CD4-positive, alpha-beta memory T cell (primary cell): ENCODE measurements around the gene TCERG1L. TPM values are rescaled to one million over a fixed set of nuclear protein-coding genes. Genes with fewer than 3 reads are reported as not detected.

ENCODE experiments used
- CTCF ChIA-PET: fragments of 350-600 bp; sonication (Branson Sonifier 250); formaldehyde crosslinking; loops from one replicate; lab custom pipeline; 2021; ENCODE audit warnings: inconsistent platforms; ENCODE audit not compliant: partially characterized antibody; lab: Charles Lee
- POLR2A ChIA-PET: fragments of 350-600 bp; sonication (Branson Sonifier 250); formaldehyde crosslinking; loops from one replicate; lab custom pipeline; 2021; ENCODE audit not compliant: partially characterized antibody; lab: Charles Lee
- DNase-seq, 5 donors: peaks; one replicate each; pipeline versions ENCODE4 v3.0.0 to v3.0.0-alpha.2; 2020 to 2022; ENCODE audit warnings: mixed read lengths in 1 of 5
- H3K27ac ChIP-seq: one replicate; pipeline ENCODE4 v1.7.0; 2013; ENCODE audit warnings: low read depth, low read length
- H3K27me3 ChIP-seq: 2 replicates; pipeline ENCODE4 v1.7.0; 2013; ENCODE audit warnings: mild to moderate bottlenecking, low read length, moderate library complexity; ENCODE audit not compliant: insufficient read depth
- H3K36me3 ChIP-seq: 2 replicates; pipeline ENCODE4 v1.7.0; 2013; ENCODE audit warnings: mild to moderate bottlenecking, low read length, moderate library complexity; ENCODE audit not compliant: insufficient read depth
- H3K4me1 ChIP-seq: 2 replicates; pipeline ENCODE4 v1.7.0; 2013; ENCODE audit warnings: mild to moderate bottlenecking, low read length, moderate library complexity; ENCODE audit not compliant: insufficient read depth
- H3K4me3 ChIP-seq, 2 donors: one replicate each; pipeline ENCODE4 v1.7.0; 2013; ENCODE audit warnings: low read length in 2 of 2, mild to moderate bottlenecking in 1 of 2
- H3K9me3 ChIP-seq, 2 donors: one replicate each; pipeline ENCODE4 v1.7.0; 2013; ENCODE audit warnings: low read length in 2 of 2, control low read depth in 1 of 2; ENCODE audit not compliant: control insufficient read depth in 1 of 2
- H3K27ac Mint-ChIP-seq, 7 donors: one replicate each; pipeline ENCODE4 v1.8.0; 2020 to 2021; ENCODE audit warnings: mixed read lengths in 7 of 7, mild to moderate bottlenecking in 6 of 7, inconsistent platforms in 3 of 7, moderate library complexity in 3 of 7
- H3K27me3 Mint-ChIP-seq, 2 donors: one replicate each; pipeline ENCODE4 v1.8.0; 2020 to 2021; ENCODE audit warnings: mixed read lengths in 2 of 2
- H3K36me3 Mint-ChIP-seq, 2 donors: one replicate each; pipeline ENCODE4 v1.8.0; 2020 to 2021; ENCODE audit warnings: mixed read lengths in 2 of 2, inconsistent platforms in 1 of 2, mild to moderate bottlenecking in 1 of 2
- H3K4me1 Mint-ChIP-seq, 4 donors: one replicate each; pipeline ENCODE4 v1.8.0; 2020 to 2021; ENCODE audit warnings: mixed read lengths in 4 of 4, mild to moderate bottlenecking in 1 of 4
- H3K4me3 Mint-ChIP-seq, 8 donors: one replicate each; pipeline ENCODE4 v1.8.0; 2020 to 2021; ENCODE audit warnings: mixed read lengths in 8 of 8, mild to moderate bottlenecking in 7 of 8, moderate library complexity in 6 of 8, inconsistent platforms in 3 of 8
- H3K9me3 Mint-ChIP-seq, 8 donors: one replicate each; pipeline ENCODE4 v1.8.0; 2020 to 2021; ENCODE audit warnings: mixed read lengths in 8 of 8, mild to moderate bottlenecking in 5 of 8, inconsistent platforms in 3 of 8, moderate library complexity in 1 of 8
- intact Hi-C: fragments of 100-400 bp; cut with micrococcal nuclease; formaldehyde crosslinking; loops from one replicate; pipeline ENCODE4 v1.15.1; 2023
- polyA plus RNA-seq, 2 donors: library from polyadenylated mRNA; unstranded; fragments of 300-500 nt; fragmentation: Illumina TruSeq; gene quantifications; one replicate each; pipeline ENCODE4 v1.2.3, GENCODE V29; 2021
- total RNA-seq, 2 experiments: library from RNA; stranded (reverse); gene quantifications; one replicate each; pipeline ENCODE4 v1.2.3, GENCODE V29; 2021

Gene TCERG1L
- total and polyA plus RNA-seq, 4 experiments from 2014 or later = not detected

DNA sequence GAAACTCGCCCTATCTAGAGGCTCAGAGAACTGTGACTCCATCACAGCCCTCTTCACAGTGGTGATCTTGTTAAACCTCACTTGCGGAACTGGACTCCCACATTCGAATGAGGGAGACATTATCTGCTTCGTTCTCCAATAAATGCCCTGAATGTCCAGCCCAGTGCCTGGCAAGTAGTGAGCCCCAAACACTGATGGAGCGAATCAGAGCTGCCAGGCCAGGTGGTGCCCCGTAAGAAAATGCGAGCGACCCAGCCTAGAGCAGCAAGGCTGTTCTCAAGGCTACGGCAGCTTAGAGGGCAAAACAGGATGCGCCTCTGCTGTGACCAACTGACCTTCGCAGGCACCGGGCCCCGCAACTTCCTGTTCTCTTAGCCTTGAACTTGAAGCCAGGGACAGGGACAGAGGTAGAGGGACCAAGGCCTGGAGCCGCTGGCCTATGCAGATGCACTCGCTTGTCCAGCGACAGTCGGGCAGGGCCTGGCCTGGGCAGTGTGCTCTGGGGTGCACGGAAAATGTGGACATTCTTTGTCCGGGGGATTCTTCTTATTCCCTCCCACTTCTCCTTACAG is 217.6 kb downstream of the TCERG1L start:
- Histone ChIP-seq H3K36me3 (no peaks in the 10 kb centered on the region), H3K4me1 (no peaks in the 10 kb centered on the region), H3K4me3 (no peak overlapping the region), H3K27me3 (no peaks in the 10 kb centered on the region), H3K9me3 (no peaks in the 10 kb centered on the region), H3K27ac (no peak overlapping the region)
- H3K27me3 Mint-ChIP-seq = no peaks in the 10 kb centered on the region
- no peaks in the 10 kb centered on the region for H3K4me1 Mint-ChIP-seq
- no peak for DNase-seq
- ChIA-PET POLR2A (no interaction called here), CTCF (no interaction called here)
- no peaks in the 10 kb centered on the region for H3K9me3 Mint-ChIP-seq
- H3K27ac Mint-ChIP-seq = no peak overlapping the region
- intact Hi-C loops = no loop called here
- H3K36me3 Mint-ChIP-seq = no peaks in the 10 kb centered on the region
- H3K4me3 Mint-ChIP-seq = no peak overlapping the region

- no peaks in the 10 kb centered on the region for H3K27me3 Mint-ChIP-seq
- H3K4me3 Mint-ChIP-seq = no peak overlapping the region
- H3K4me1 Mint-ChIP-seq = no peaks in the 10 kb centered on the region
- H3K4me3 ChIP-seq = no peak overlapping the region
- H3K36me3 Mint-ChIP-seq = no peaks in the 10 kb centered on the region
- POLR2A ChIA-PET = no interaction called here
- no peaks in the 10 kb centered on the region for H3K9me3 ChIP-seq
- CTCF ChIA-PET = no interaction called here
- no peak overlapping the region for H3K27ac Mint-ChIP-seq
- no peak overlapping the region for H3K27ac ChIP-seq
- no peaks in the 10 kb centered on the region for H3K36me3 ChIP-seq
- H3K9me3 Mint-ChIP-seq = no peaks in the 10 kb centered on the region
- H3K27me3 ChIP-seq = no peaks in the 10 kb centered on the region
- intact Hi-C loops = no loop called here
- no peaks in the 10 kb centered on the region for H3K4me1 ChIP-seq
- DNase-seq = no peak
These were observed 218.2 kb downstream of the TCERG1L start for GRCh38 chr10:131093346-131093745.

GRCh38 chr10:131092876-131093275 is 218.6 kb downstream of the TCERG1L start:
- POLR2A ChIA-PET = no interaction called here
- H3K27ac Mint-ChIP-seq = no peak overlapping the region
- CTCF ChIA-PET = no interaction called here
- H3K36me3 Mint-ChIP-seq = no peaks in the 10 kb centered on the region
- H3K4me3 ChIP-seq = no peak overlapping the region
- H3K9me3 ChIP-seq = no peaks in the 10 kb centered on the region
- H3K27me3 Mint-ChIP-seq = no peaks in the 10 kb centered on the region
- intact Hi-C loops = no loop called here
- H3K36me3 ChIP-seq = no peaks in the 10 kb centered on the region
- H3K9me3 Mint-ChIP-seq = peaks cover 0 to 3% (median 0%) of the 10 kb centered on the region in 8 donors
- no peaks in the 10 kb centered on the region for H3K27me3 ChIP-seq
- DNase-seq = no peak
- no peaks in the 10 kb centered on the region for H3K4me1 Mint-ChIP-seq
- H3K27ac ChIP-seq = no peak overlapping the region
- H3K4me1 ChIP-seq = no peaks in the 10 kb centered on the region
- H3K4me3 Mint-ChIP-seq = no peak overlapping the region

DNA sequence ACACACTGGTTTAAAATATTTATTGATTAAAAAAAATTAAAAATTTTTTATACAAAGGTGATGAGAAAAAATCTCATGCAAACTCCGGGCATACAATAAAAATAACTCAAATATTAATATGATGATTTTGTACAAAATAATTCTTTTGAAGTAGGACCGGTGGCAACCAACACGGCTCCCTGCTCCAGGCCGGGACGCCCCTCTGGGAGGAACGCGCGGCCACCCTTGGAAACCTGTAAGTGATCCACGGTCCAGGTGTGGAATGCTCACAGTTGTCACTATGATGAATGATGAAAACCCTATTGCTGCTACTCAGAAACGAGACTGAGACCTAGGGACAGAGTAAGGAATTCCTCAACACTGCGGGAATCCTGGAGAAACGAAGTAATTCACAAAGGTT is 219.1 kb downstream of the TCERG1L start:
- H3K27ac ChIP-seq = no peak overlapping the region
- H3K4me3 ChIP-seq = no peak overlapping the region
- CTCF ChIA-PET = no interaction called here
- no peak for DNase-seq
- Mint-ChIP-seq H3K36me3 (peaks cover 0 to under 1% of the 10 kb centered on the region in 2 donors), H3K27me3 (no peaks in the 10 kb centered on the region), H3K9me3 (peaks cover 0 to 3% (median 0%) of the 10 kb centered on the region in 8 donors), H3K27ac (no peak overlapping the region), H3K4me3 (no peak overlapping the region), H3K4me1 (no peaks in the 10 kb centered on the region)
- intact Hi-C loops = no loop called here
- H3K9me3 ChIP-seq = no peaks in the 10 kb centered on the region
- H3K27me3 ChIP-seq = no peaks in the 10 kb centered on the region
- no peaks in the 10 kb centered on the region for H3K36me3 ChIP-seq
- POLR2A ChIA-PET = no interaction called here
- no peaks in the 10 kb centered on the region for H3K4me1 ChIP-seq

GRCh38 chr10:131091682-131092081 is 219.8 kb downstream of the TCERG1L start:
- Histone ChIP-seq H3K4me3 (no peak overlapping the region), H3K9me3 (no peaks in the 10 kb centered on the region), H3K27me3 (no peaks in the 10 kb centered on the region), H3K36me3 (no peaks in the 10 kb centered on the region), H3K4me1 (no peaks in the 10 kb centered on the region), H3K27ac (no peak overlapping the region)
- DNase-seq = no peak
- intact Hi-C loops = no loop called here
- POLR2A ChIA-PET = no interaction called here
- no peaks in the 10 kb centered on the region for H3K27me3 Mint-ChIP-seq
- H3K4me3 Mint-ChIP-seq = no peak overlapping the region
- H3K36me3 Mint-ChIP-seq = peaks cover 0 to 3% of the 10 kb centered on the region in 2 donors
- H3K4me1 Mint-ChIP-seq = no peaks in the 10 kb centered on the region
- H3K9me3 Mint-ChIP-seq = peaks cover 0 to 3% (median 0%) of the 10 kb centered on the region in 8 donors
- no peak overlapping the region for H3K27ac Mint-ChIP-seq
- CTCF ChIA-PET = no interaction called here

DNA sequence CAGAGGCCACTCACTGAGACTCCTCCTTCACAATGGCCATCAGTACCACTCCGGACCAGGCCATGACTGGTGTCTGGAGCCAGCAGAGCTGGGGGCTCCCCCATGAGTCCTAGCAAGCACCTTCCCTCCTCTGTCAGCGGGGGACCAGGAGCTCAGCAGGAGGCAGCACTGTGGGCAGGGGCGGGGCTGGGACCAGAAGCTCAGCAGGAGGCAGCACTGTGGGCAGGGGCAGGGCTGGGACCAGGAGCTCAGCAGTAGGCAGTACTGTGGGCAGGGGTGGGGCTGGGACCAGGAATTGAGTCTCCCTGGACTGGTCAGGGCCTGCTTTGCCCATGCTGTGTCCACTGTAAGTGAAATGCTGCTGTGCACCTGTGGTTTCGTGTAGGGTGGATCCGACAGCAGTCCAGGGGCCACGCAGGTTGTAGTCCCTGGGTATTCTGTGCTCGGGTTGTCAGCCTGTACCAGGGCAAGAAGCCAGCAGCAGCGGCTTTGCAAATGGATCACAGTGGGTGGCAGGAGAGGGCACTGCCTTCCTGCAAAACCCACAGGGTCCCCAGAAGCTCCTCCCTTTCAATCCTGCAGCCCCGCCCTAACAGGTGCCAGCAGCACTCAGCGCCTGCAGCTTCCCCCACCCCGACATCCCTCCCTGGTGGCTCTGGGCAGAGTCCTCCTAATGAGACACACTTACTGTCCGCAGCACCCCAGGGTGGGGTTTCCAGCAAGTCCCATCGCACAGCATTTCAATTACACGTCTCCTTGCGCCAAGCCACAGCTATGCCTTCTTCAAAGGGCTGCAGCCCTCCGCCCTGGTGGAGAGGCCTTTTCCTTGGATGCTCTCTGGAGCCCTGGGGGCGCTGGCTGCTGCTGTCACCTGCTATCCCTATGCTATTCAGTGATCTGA is 220.5 kb downstream of the TCERG1L start:
- intact Hi-C loops = no loop called here
- no peaks in the 10 kb centered on the region for H3K36me3 ChIP-seq
- CTCF ChIA-PET = no interaction called here
- H3K9me3 ChIP-seq = no peaks in the 10 kb centered on the region
- H3K4me1 ChIP-seq = no peaks in the 10 kb centered on the region
- H3K27me3 ChIP-seq = no peaks in the 10 kb centered on the region
- no peaks in the 10 kb centered on the region for H3K4me1 Mint-ChIP-seq
- peaks cover 0 to 3% (median 0%) of the 10 kb centered on the region in 8 donors for H3K9me3 Mint-ChIP-seq
- POLR2A ChIA-PET = no interaction called here
- H3K36me3 Mint-ChIP-seq = peaks cover 0 to 3% of the 10 kb centered on the region in 2 donors
- H3K27me3 Mint-ChIP-seq = no peaks in the 10 kb centered on the region
- no peak overlapping the region for H3K4me3 Mint-ChIP-seq
- no peak overlapping the region for H3K27ac ChIP-seq
- no peak for DNase-seq
- H3K4me3 ChIP-seq = no peak overlapping the region
- no peak overlapping the region for H3K27ac Mint-ChIP-seq

DNA sequence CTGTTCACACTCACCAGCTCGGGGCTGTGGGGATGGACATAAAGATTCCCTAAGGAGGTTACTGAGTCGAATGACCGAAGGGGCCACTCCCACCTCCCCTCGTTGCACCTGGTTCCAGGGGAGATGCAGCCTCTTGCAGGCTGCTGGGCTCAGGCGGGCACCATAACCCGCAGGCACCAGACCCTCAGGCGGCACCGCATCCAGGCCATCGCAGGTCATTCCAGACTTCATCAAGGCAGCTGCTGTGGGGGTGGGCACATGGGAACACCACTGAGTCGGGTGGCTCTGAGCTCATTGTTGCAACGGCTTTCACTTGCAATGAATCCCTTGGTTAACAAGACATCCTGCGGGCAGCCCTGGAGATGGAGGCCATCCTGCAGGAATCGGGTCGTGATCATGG is 221.7 kb downstream of the TCERG1L start:
- H3K4me3 Mint-ChIP-seq = no peak overlapping the region
- H3K27me3 ChIP-seq = no peaks in the 10 kb centered on the region
- peaks cover 0 to 3% of the 10 kb centered on the region in 2 donors for H3K36me3 Mint-ChIP-seq
- no peak for DNase-seq
- POLR2A ChIA-PET = no interaction called here
- H3K4me3 ChIP-seq = no peak overlapping the region
- CTCF ChIA-PET = no interaction called here
- no peaks in the 10 kb centered on the region for H3K4me1 Mint-ChIP-seq
- H3K4me1 ChIP-seq = no peaks in the 10 kb centered on the region
- H3K27me3 Mint-ChIP-seq = peaks cover 0 to 2% of the 10 kb centered on the region in 2 donors
- H3K27ac ChIP-seq = no peak overlapping the region
- H3K27ac Mint-ChIP-seq = no peak overlapping the region
- peaks cover 0 to 6% (median under 1%) of the 10 kb centered on the region in 8 donors for H3K9me3 Mint-ChIP-seq
- intact Hi-C loops = no loop called here
- H3K9me3 ChIP-seq = no peaks in the 10 kb centered on the region
- H3K36me3 ChIP-seq = no peaks in the 10 kb centered on the region
